Measurements from ENCODE around the gene PNPLA7.

DNA sequence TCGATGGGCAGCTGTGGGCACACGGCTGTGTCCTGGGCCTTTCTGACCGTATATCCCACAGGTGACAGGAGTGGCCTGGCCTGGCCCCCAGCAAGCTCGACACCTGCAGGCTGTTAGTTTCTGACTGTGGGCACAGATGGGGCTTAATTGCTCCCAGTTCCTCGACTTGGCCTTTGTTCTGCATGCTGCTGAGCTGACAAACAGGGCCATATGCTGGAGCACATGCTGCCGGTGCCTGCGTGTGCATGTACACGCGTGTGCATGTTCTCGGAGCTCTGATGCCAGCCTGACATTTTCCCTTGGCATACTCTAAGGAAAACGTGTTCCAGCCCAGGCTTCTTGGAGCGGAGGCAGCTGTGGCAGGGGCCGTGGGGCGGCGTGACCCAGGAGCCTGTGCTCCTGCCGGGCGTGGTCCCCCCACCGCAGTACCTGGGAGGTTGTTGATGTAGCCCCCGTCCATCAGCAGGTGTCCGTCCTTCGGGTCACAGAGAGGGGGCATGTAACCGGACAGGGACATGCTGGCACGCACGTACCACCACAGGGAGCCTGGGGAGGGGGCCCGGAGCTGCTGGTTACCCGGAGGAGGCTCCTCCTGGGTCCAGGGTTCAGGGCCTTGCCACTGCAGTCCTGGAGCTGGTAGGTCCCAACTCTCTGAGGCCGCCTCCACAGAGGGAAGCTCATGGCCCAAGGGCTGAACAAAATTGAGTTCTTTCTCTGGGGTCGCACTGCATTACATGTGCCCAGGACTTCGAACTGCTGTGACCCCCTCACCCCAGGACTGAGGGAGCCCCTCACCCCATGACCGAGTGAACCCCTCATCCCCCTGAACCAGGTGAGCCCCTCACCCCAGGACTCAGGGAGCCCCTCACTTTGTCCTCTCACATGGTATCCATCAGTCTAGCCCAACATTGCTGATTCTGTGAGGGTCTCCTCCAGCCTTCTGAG lies 86.9 kb downstream of the PNPLA7 start:
- TF ChIP-seq, protein P1, sequence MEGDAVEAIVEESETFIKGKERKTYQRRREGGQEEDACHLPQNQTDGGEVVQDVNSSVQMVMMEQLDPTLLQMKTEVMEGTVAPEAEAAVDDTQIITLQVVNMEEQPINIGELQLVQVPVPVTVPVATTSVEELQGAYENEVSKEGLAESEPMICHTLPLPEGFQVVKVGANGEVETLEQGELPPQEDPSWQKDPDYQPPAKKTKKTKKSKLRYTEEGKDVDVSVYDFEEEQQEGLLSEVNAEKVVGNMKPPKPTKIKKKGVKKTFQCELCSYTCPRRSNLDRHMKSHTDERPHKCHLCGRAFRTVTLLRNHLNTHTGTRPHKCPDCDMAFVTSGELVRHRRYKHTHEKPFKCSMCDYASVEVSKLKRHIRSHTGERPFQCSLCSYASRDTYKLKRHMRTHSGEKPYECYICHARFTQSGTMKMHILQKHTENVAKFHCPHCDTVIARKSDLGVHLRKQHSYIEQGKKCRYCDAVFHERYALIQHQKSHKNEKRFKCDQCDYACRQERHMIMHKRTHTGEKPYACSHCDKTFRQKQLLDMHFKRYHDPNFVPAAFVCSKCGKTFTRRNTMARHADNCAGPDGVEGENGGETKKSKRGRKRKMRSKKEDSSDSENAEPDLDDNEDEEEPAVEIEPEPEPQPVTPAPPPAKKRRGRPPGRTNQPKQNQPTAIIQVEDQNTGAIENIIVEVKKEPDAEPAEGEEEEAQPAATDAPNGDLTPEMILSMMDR (IDR thresholded peaks at IDR 0.05) = no peak
- no peak for TF ChIP-seq POLR2A (IDR thresholded peaks at IDR 0.05)
- TF ChIP-seq POLR2AphosphoS5 (IDR thresholded peaks at IDR 0.05; ENCODE audit: insufficient read depth in 1 of 2, low read depth in 1 of 2) = no peak
